Pons (tissue), 1 donor: ENCODE measurements around the gene STAG3.
"Not testable (repeated sequence)": the region's sequence is repeated elsewhere in the genome, so short reads cannot be mapped to it uniquely, and the experiment has no call there.

Source experiments
- DNase-seq: peaks from one replicate; pipeline ENCODE4 v3.0.0-alpha.2; 2016; ENCODE audit warnings: low spot score

Gene STAG3

GRCh38 chr7:100174582-100174981, 3.1 kb upstream of the STAG3 start:
- no peak for DNase-seq

- no peak for DNase-seq
Observed at GRCh38 chr7:100175296-100175935, 2.3 kb upstream of the STAG3 start.

- no peak for DNase-seq
Observed at GRCh38 chr7:100176096-100177044, 1.3 kb upstream of the STAG3 start.

- DNase-seq, result not testable (repeated sequence)
Observed at GRCh38 chr7:100180084-100180483, 2.4 kb downstream of the STAG3 start.

GRCh38 chr7:100182616-100183015, 4.9 kb downstream of the STAG3 start:
- DNase-seq, result not testable (repeated sequence)

- DNase-seq, result not testable (repeated sequence)
Observed at GRCh38 chr7:100183090-100183489, 5.4 kb downstream of the STAG3 start.

- DNase-seq, result no peak
Observed at GRCh38 chr7:100185726-100186125, 8.0 kb downstream of the STAG3 start.

GRCh38 chr7:100189061-100189460, 11.3 kb downstream of the STAG3 start:
- DNase-seq, result no peak

GRCh38 chr7:100190048-100190711, 12.5 kb downstream of the STAG3 start:
- DNase-seq, result peak; percentile 65

GRCh38 chr7:100191775-100192174, 14.1 kb downstream of the STAG3 start:
- DNase-seq, result no peak

GRCh38 chr7:100192281-100192862, 14.7 kb downstream of the STAG3 start:
- DNase-seq, result not testable (repeated sequence)

- DNase-seq, result no peak
Observed at GRCh38 chr7:100192969-100193368, 15.3 kb downstream of the STAG3 start.

GRCh38 chr7:100195222-100195621, 17.5 kb downstream of the STAG3 start:
- no peak for DNase-seq

GRCh38 chr7:100195901-100196322, 18.2 kb downstream of the STAG3 start:
- DNase-seq, result not testable (repeated sequence)

GRCh38 chr7:100198266-100198665, 20.5 kb downstream of the STAG3 start:
- peak; percentile 70 for DNase-seq

- no peak for DNase-seq
Observed at GRCh38 chr7:100200693-100201092, 23.0 kb downstream of the STAG3 start.

- no peak for DNase-seq
Observed at GRCh38 chr7:100204454-100204853, 26.7 kb downstream of the STAG3 start.

- no peak for DNase-seq
Observed at GRCh38 chr7:100208911-100209408, 31.2 kb downstream of the STAG3 start.

GRCh38 chr7:100209493-100209892, 31.8 kb downstream of the STAG3 start:
- DNase-seq, result no peak

GRCh38 chr7:100210805-100211204, 33.1 kb downstream of the STAG3 start:
- DNase-seq, result no peak

GRCh38 chr7:100211342-100211780, 33.6 kb downstream of the STAG3 start:
- DNase-seq, result no peak
